H1 (cell line): ENCODE results near the gene MOB3B. TPM values are rescaled to one million over a fixed set of nuclear protein-coding genes. Genes with fewer than 3 reads are reported as not detected.

ENCODE experiments used
- CTCF ChIA-PET: fragments of 300-600 bp; sonication (Branson Sonifier 250); formaldehyde crosslinking; loops from one replicate; lab custom pipeline; 2021; ENCODE audit not compliant: partially characterized antibody; lab: Charles Lee
- POLR2A ChIA-PET: fragments of 300-600 bp; sonication (Branson Sonifier 250); formaldehyde crosslinking; loops from one replicate; lab custom pipeline; 2021; ENCODE audit warnings: inconsistent platforms; ENCODE audit not compliant: partially characterized antibody; lab: Charles Lee
- DNase-seq, 2 experiments: peaks; one replicate each; pipeline versions ENCODE4 v3.0.0 to v3.0.0-alpha.2; 2010 to 2022; ENCODE audit warnings: low spot score in 2 of 2, low read depth in 1 of 2, mixed read lengths in 1 of 2
- FAIRE-seq: peaks from 2 replicates; lab custom pipeline; 2011; peaks lifted over from hg19 to GRCh38; lab: Jason Lieb, UNC
- H2AFZ ChIP-seq: 2 replicates; pipeline ENCODE4 v1.8.1; 2012; ENCODE audit warnings: low read length, inconsistent platforms
- H2AK5ac ChIP-seq: 2 replicates; pipeline ENCODE4 v1.6.1; 2013; ENCODE audit warnings: low read depth, low read length
- H2BK120ac ChIP-seq: replicated peaks from 2 replicates; pipeline ENCODE3; 2013; ENCODE audit warnings: low read depth, low read length, inconsistent platforms
- H2BK12ac ChIP-seq: 2 replicates; pipeline ENCODE4 v1.6.1; 2013; ENCODE audit warnings: low read depth, low read length
- H2BK15ac ChIP-seq: 2 replicates; pipeline ENCODE4 v1.6.1; 2013; ENCODE audit warnings: low read length
- H2BK20ac ChIP-seq: 2 replicates; pipeline ENCODE4 v1.6.1; 2013; ENCODE audit warnings: low read length
- H2BK5ac ChIP-seq: 2 replicates; pipeline ENCODE4 v1.6.1; 2013; ENCODE audit warnings: low read depth, low read length
- H3K14ac ChIP-seq: 2 replicates; pipeline ENCODE4 v1.6.1; 2013; ENCODE audit warnings: inconsistent platforms; ENCODE audit not compliant: insufficient read length
- H3K18ac ChIP-seq: 2 replicates; pipeline ENCODE4 v1.6.1; 2013; ENCODE audit warnings: low read length; ENCODE audit errors: extremely low read depth
- H3K23ac ChIP-seq: 2 replicates; pipeline ENCODE4 v1.6.1; 2013; ENCODE audit warnings: inconsistent platforms; ENCODE audit not compliant: insufficient read length
- H3K23me2 ChIP-seq: 2 replicates; pipeline ENCODE4 v1.6.1; 2013; ENCODE audit warnings: low read depth, low read length
- H3K27ac ChIP-seq: 2 replicates; pipeline ENCODE4 v1.6.1; 2011; ENCODE audit warnings: low read depth, low read length, inconsistent platforms
- H3K27me3 ChIP-seq, 4 experiments: replicated peaks in 1 of 4; 1 replicate in 1 of 4; 2 replicates in 3 of 4; pipeline versions ENCODE4 v1.6.1 to v1.8.1; 2011 to 2013; ENCODE audit warnings: low read length in 3 of 4, mild to moderate bottlenecking in 3 of 4, inconsistent platforms in 2 of 4, mixed read lengths in 2 of 4, moderate library complexity in 1 of 4; ENCODE audit not compliant: control insufficient read depth in 3 of 4, insufficient read depth in 3 of 4; ENCODE audit errors: extremely low read depth in 1 of 4
- H3K36me3 ChIP-seq, 4 experiments: 2 replicates each; pipeline versions ENCODE4 v1.6.1 to v1.8.1; 2011 to 2013; ENCODE audit warnings: mild to moderate bottlenecking in 4 of 4, low read length in 3 of 4, moderate library complexity in 2 of 4, control low read depth in 1 of 4, inconsistent platforms in 1 of 4; ENCODE audit not compliant: insufficient read depth in 4 of 4, control insufficient read depth in 2 of 4
- H3K4ac ChIP-seq: replicated peaks from 2 replicates; pipeline ENCODE3; 2013; ENCODE audit warnings: low read length, low read depth, mixed read lengths, inconsistent platforms; ENCODE audit not compliant: insufficient read length
- H3K4me1 ChIP-seq, 4 experiments: replicated peaks in 1 of 4; 1 replicate in 1 of 4; 2 replicates in 3 of 4; pipeline versions ENCODE4 v1.6.1 to v1.8.1; 2011 to 2013; ENCODE audit warnings: low read length in 3 of 4, inconsistent platforms in 2 of 4, mixed read lengths in 1 of 4; ENCODE audit not compliant: insufficient read depth in 4 of 4, control insufficient read depth in 3 of 4
- H3K4me2 ChIP-seq, 2 experiments: 2 replicates each; pipeline versions ENCODE4 v1.6.1 to v1.8.1; 2011 to 2013; ENCODE audit warnings: low read depth in 2 of 2, low read length in 2 of 2, control low read depth in 1 of 2, inconsistent platforms in 1 of 2, mild to moderate bottlenecking in 1 of 2; ENCODE audit not compliant: insufficient read depth in 1 of 2
- H3K4me3 ChIP-seq, 4 experiments: fragments of 200-600, 300-600 bp in 1 of 4; sonication (generic), shearing (Covaris generic), sonication (Bioruptor Twin) in 1 of 4; 2 replicates each; pipeline versions ENCODE4 v1.5.1 to v1.8.1; 2011 to 2016; ENCODE audit warnings: low read length in 4 of 4, low read depth in 3 of 4, control low read depth in 2 of 4, inconsistent platforms in 2 of 4, mild to moderate bottlenecking in 2 of 4, mixed read lengths in 1 of 4, moderate library complexity in 1 of 4; ENCODE audit not compliant: insufficient read depth in 2 of 4; ENCODE audit errors: extremely low read depth in 1 of 4
- H3K56ac ChIP-seq: replicated peaks from 2 replicates; pipeline ENCODE3; 2013; ENCODE audit warnings: low read depth, mild to moderate bottlenecking, mixed read lengths, low read length, inconsistent platforms; ENCODE audit not compliant: insufficient read length
- H3K79me1 ChIP-seq: 2 replicates; pipeline ENCODE4 v1.6.1; 2013; ENCODE audit warnings: low read depth, low read length, control low read depth
- H3K79me2 ChIP-seq, 2 experiments: 2 replicates each; pipeline versions ENCODE4 v1.6.1 to v1.8.1; 2012 to 2013; ENCODE audit warnings: low read length in 2 of 2, mild to moderate bottlenecking in 2 of 2, inconsistent platforms in 1 of 2; ENCODE audit not compliant: insufficient read depth in 2 of 2, control insufficient read depth in 1 of 2
- H3K9ac ChIP-seq, 4 experiments: replicated peaks in 1 of 4; 1 replicate in 1 of 4; 2 replicates in 3 of 4; pipeline versions ENCODE4 v1.6.1 to v1.8.1; 2011 to 2013; ENCODE audit warnings: low read depth in 3 of 4, low read length in 3 of 4, control low read depth in 2 of 4, mild to moderate bottlenecking in 2 of 4, moderate library complexity in 2 of 4, inconsistent platforms in 1 of 4; ENCODE audit errors: extremely low read depth in 1 of 4
- H3K9me3 ChIP-seq, 2 experiments: 2 replicates each; pipeline versions ENCODE4 v1.6.1 to v1.8.1; 2012 to 2013; ENCODE audit warnings: mild to moderate bottlenecking in 2 of 2, moderate library complexity in 2 of 2, control low read depth in 1 of 2, inconsistent platforms in 1 of 2, low read depth in 1 of 2, low read length in 1 of 2, mixed read lengths in 1 of 2; ENCODE audit not compliant: insufficient read depth in 2 of 2
- H4K20me1 ChIP-seq, 2 experiments: replicated peaks in 1 of 2; 2 replicates each; pipeline versions ENCODE3 to v1.8.1; 2011 to 2013; ENCODE audit warnings: inconsistent platforms in 2 of 2, low read length in 2 of 2, mild to moderate bottlenecking in 1 of 2; ENCODE audit not compliant: insufficient read depth in 2 of 2, control insufficient read depth in 1 of 2
- H4K5ac ChIP-seq: 2 replicates; pipeline ENCODE4 v1.6.1; 2013; ENCODE audit warnings: low read length, low read depth, mixed read lengths, inconsistent platforms; ENCODE audit not compliant: insufficient read length
- H4K8ac ChIP-seq: 2 replicates; pipeline ENCODE4 v1.8.0; 2013; ENCODE audit warnings: mild to moderate bottlenecking, moderate library complexity, low read length, inconsistent platforms; ENCODE audit not compliant: insufficient read depth; ENCODE audit errors: extremely low read depth
- H4K91ac ChIP-seq: replicated peaks from 2 replicates; pipeline ENCODE3; 2013; ENCODE audit warnings: low read length, mixed read lengths, inconsistent platforms; ENCODE audit not compliant: insufficient read length
- CHD1 ChIP-seq: IDR thresholded peaks from 2 replicates; pipeline ENCODE4 v1.6.1; 2012; ENCODE audit warnings: low read depth, low read length, improper control_type of control experiment
- EP300 ChIP-seq, 2 experiments: IDR thresholded peaks; 1 replicate in 1 of 2; 2 replicates in 1 of 2; pipeline ENCODE4 v1.6.1; 2011 to 2012; ENCODE audit warnings: low read depth in 2 of 2, low read length in 2 of 2, mild to moderate bottlenecking in 2 of 2, borderline replicate concordance in 1 of 2, inconsistent platforms in 1 of 2, moderate library complexity in 1 of 2
- JUND ChIP-seq: IDR thresholded peaks from 2 replicates; pipeline ENCODE4 v1.6.1; 2011; ENCODE audit warnings: mild to moderate bottlenecking, improper control_type of control experiment, low read length
- KDM4A ChIP-seq: IDR thresholded peaks from one replicate; pipeline ENCODE4 v1.7.1; 2012; ENCODE audit warnings: low read depth, mild to moderate bottlenecking, moderate library complexity, low read length, inconsistent platforms; ENCODE audit not compliant: severe bottlenecking
- PHF8 ChIP-seq: fragments of 200-600 bp; sonication (generic); conservative IDR thresholded peaks from 2 replicates; pipeline ENCODE4 v1.7.1; 2012; ENCODE audit warnings: low read depth, mild to moderate bottlenecking, inconsistent platforms, low read length, moderate library complexity
- POLR2AphosphoS5 ChIP-seq: IDR thresholded peaks from 2 replicates; pipeline ENCODE4 v1.6.1; 2011; ENCODE audit warnings: low read depth, low read length
- RNF2 ChIP-seq: fragments of 200-900, 300-1000 bp; sonication (generic); IDR thresholded peaks from 2 replicates; pipeline ENCODE4 v1.7.1; 2016; ENCODE audit warnings: borderline replicate concordance, low read depth, mild to moderate bottlenecking, antibody characterized with exemption, low read length; ENCODE audit not compliant: poor library complexity, severe bottlenecking; ENCODE audit errors: missing control alignments
- SIRT6 ChIP-seq: IDR thresholded peaks from one replicate; pipeline ENCODE4 v1.7.1; 2012; ENCODE audit warnings: low read length, inconsistent platforms
- SP1 ChIP-seq: IDR thresholded peaks from 2 replicates; pipeline ENCODE4 v1.6.1; 2011; ENCODE audit warnings: low read depth, low read length
- SP2 ChIP-seq: IDR thresholded peaks from 2 replicates; pipeline ENCODE4 v1.6.1; 2012; ENCODE audit warnings: mild to moderate bottlenecking, low read length, inconsistent platforms
- YY1 ChIP-seq: IDR thresholded peaks from 2 replicates; pipeline ENCODE4 v1.6.1; 2011; ENCODE audit warnings: low read depth, mild to moderate bottlenecking, low read length
- WGBS, 2 experiments: shearing (Covaris generic) in 1 of 2; methylation state at CpG; one replicate each; pipeline versions ENCODE4 v1.1.6 to v1.1.7; 2013 to 2015; ENCODE audit warnings: low lambda C conversion rate in 2 of 2, mixed read lengths in 2 of 2, inconsistent platforms in 1 of 2, low coverage in 1 of 2, missing lambda C conversion rate in 1 of 2; ENCODE audit not compliant: insufficient replicate concordance in 2 of 2, insufficient coverage in 1 of 2, insufficient read length in 1 of 2; ENCODE audit errors: extremely low coverage in 1 of 2, missing lambda C conversion rate in 1 of 2; 5-methylcytosine and 5-hydroxymethylcytosine counted together
- polyA plus RNA-seq, 7 experiments: library from polyadenylated mRNA; depleted of rRNA in 3 of 7; stranded (reverse) in 5 of 7; unstranded in 2 of 7; fragments of >200 nt in 5 of 7; fragments of 200-250 nt in 2 of 7; gene quantifications; 1 replicate in 5 of 7; 2 replicates in 1 of 7; 4 replicates in 1 of 7; pipeline versions ENCODE4 v1.2.1 to v1.2.3, GENCODE V29; 2011 to 2013; ENCODE audit warnings: missing spikeins in 2 of 7, mixed read lengths in 2 of 7
- total RNA-seq: library from RNA; stranded (reverse); fragmentation: NEBNext Ultra II Directional; extraction: Animal tissue kit (Norgen Biotek cat#: 25700); gene quantifications from 2 replicates; pipeline ENCODE4 v1.2.1, GENCODE V29; 2021

The MOB3B gene
- total and polyA plus RNA-seq, 2 of the 8 experiments (the other 6 are each of a cell fraction or from before 2014, with no cell fraction given) = 12.7 to 16.1 TPM

GRCh38 chr9:27561685-27562084, 32.1 kb upstream of the MOB3B start:
- Histone ChIP-seq H3K36me3 (peaks cover 0 to 69% (median 12%) of the 10 kb centered on the region in 4 experiments; a peak in 6 of 8 replicates), H4K20me1 (no peaks in the 10 kb centered on the region), H3K9ac (no peak overlapping the region), H3K9me3 (no peaks in the 10 kb centered on the region), H3K23ac (no peak overlapping the region), H3K79me1 (no peaks in the 10 kb centered on the region), H3K4me2 (no peak overlapping the region), H2BK12ac (no peak overlapping the region), H2AFZ (no peak overlapping the region), H4K91ac (no peak overlapping the region), H2AK5ac (no peak overlapping the region), H3K18ac (no peak overlapping the region), H3K27me3 (no peaks in the 10 kb centered on the region), H3K79me2 (no peaks in the 10 kb centered on the region), H3K4me3 (no peak overlapping the region), H3K23me2 (no peaks in the 10 kb centered on the region), H3K56ac (no peak overlapping the region), H4K8ac (no peak overlapping the region), H2BK120ac (no peak overlapping the region), H2BK15ac (no peak overlapping the region), H2BK20ac (no peak overlapping the region), H2BK5ac (no peak overlapping the region), H3K4ac (no peak overlapping the region), H3K27ac (no peak overlapping the region), H3K4me1 (no peaks in the 10 kb centered on the region), H4K5ac (no peak overlapping the region), H3K14ac (no peak overlapping the region)
- 95% methylated on average over 3 of the region's 3 CpGs; no CpG with 5 or more reads in 1 of the 2 experiments for WGBS, 2 experiments
- no peak for FAIRE-seq
- ChIA-PET POLR2A (interaction anchor here (1.0 kb wide), 1 partner anchor 9 kb away, joined by 3 read pairs; no protein-coding TSS in a partner anchor), CTCF (interaction anchor here (1.2 kb wide), 1 partner anchor 502 kb away, joined by 4 read pairs; no protein-coding TSS in a partner anchor)
- DNase-seq = no peak
- TF ChIP-seq SP1 (no peak), SIRT6 (no peak), CHD1 (no peak), YY1 (no peak), JUND (no peak), EP300 (IDR thresholded peaks at IDR 0.05; ENCODE audit: borderline replicate concordance in 1 of 2, low read depth in 2 of 2, low read length in 2 of 2) (no peak), RNF2 (no peak), PHF8 (no peak), KDM4A (no peak), SP2 (no peak), POLR2AphosphoS5 (no peak)
